ENCODE results near the gene ZFHX2. TPM values are rescaled to one million over a fixed set of nuclear protein-coding genes. Genes with fewer than 3 reads are reported as not detected.

ZFHX2 gene
- total and polyA plus RNA-seq, 2 of the 4 experiments (the other 2 are of a cell fraction), result 0.18 to 0.53 TPM

GRCh38 chr14:23531391-23531790, 20.2 kb downstream of the ZFHX2 start:
- Histone ChIP-seq H3K79me1 (ENCODE audit: low read depth in 1 of 2, low read length in 2 of 2) (no peaks in the 10 kb centered on the region), H3K4me2 (ENCODE audit: low read depth, low read length) (no peak overlapping the region), H3K27ac (ENCODE audit: insufficient read depth, low read length) (no peak overlapping the region), H2BK20ac (ENCODE audit: low read depth, low read length) (no peak overlapping the region), H2BK5ac (ENCODE audit: low read depth, low read length, poor library complexity, severe bottlenecking) (no peak overlapping the region), H3K27me3 (ENCODE audit: control insufficient read depth, insufficient read depth, low read length) (no peaks in the 10 kb centered on the region), H3K36me3 (ENCODE audit: control insufficient read depth, insufficient read depth, low read length) (no peaks in the 10 kb centered on the region), H3K14ac (replicated peaks; ENCODE audit: low read depth, low read length) (no peak overlapping the region), H3K9ac (ENCODE audit: low read depth, low read length) (no peak overlapping the region), H2AK9ac (replicated peaks; ENCODE audit: low read depth, low read length, poor library complexity) (peak overlapping the region; percentile 19), H4K20me1 (ENCODE audit: insufficient read depth, low read length) (no peaks in the 10 kb centered on the region), H3K4ac (ENCODE audit: low read depth, low read length) (no peak overlapping the region), H3K4me3 (ENCODE audit: insufficient read depth, low read depth, low read length) (no peak overlapping the region), H3K9me3 (ENCODE audit: control insufficient read depth, insufficient read depth, low read length) (no peaks in the 10 kb centered on the region), H2AFZ (replicated peaks; ENCODE audit: low read length, poor library complexity) (no peak overlapping the region), H4K91ac (ENCODE audit: insufficient read depth, low read depth, low read length) (no peak overlapping the region), H2BK120ac (ENCODE audit: low read depth, low read length) (no peak overlapping the region), H2BK15ac (ENCODE audit: low read depth, low read length) (no peak overlapping the region), H3K23ac (ENCODE audit: low read depth, low read length) (no peak overlapping the region), H3K4me1 (ENCODE audit: control insufficient read depth, insufficient read depth, low read length) (no peaks in the 10 kb centered on the region), H3K9me1 (ENCODE audit: insufficient read depth, low read length) (no peaks in the 10 kb centered on the region), H3K56ac (ENCODE audit: extremely low read depth, insufficient read depth, low read length) (no peak overlapping the region), H2AK5ac (ENCODE audit: low read depth, low read length) (no peak overlapping the region), H4K5ac (ENCODE audit: low read depth, low read length) (no peak overlapping the region), H4K8ac (ENCODE audit: low read depth in 2 of 2, low read length in 2 of 2) (no peak overlapping the region), H3K18ac (ENCODE audit: low read depth, low read length) (no peak overlapping the region)
- TF ChIP-seq SMC3 (IDR thresholded peaks at IDR 0.05; ENCODE audit: low read depth, low read length), result no peak
- TF ChIP-seq RFX5 (IDR thresholded peaks at IDR 0.05; ENCODE audit: low read depth, low read length), result no peak
- TF ChIP-seq FOS (IDR thresholded peaks at IDR 0.05; ENCODE audit: low read depth, low read length), result no peak
- no peak for TF ChIP-seq NFE2L2 (IDR thresholded peaks at IDR 0.05; ENCODE audit: low read depth, low read length)
- no peak for TF ChIP-seq MAFK (IDR thresholded peaks at IDR 0.05; ENCODE audit: low read depth, low read length)
- no peak for TF ChIP-seq CHD1 (IDR thresholded peaks at IDR 0.05; ENCODE audit: low read depth, low read length)
- no peak for TF ChIP-seq RCOR1 (IDR thresholded peaks at IDR 0.05; ENCODE audit: insufficient replicate concordance, low read length)
- DNase-seq (no peak), ATAC-seq (ENCODE audit: low read depth) (no peak)
- ChIA-PET CTCF (no interaction called here), POLR2A (ENCODE audit: unreplicated experiment) (no interaction called here)
- in situ Hi-C loops (cut with MboI; ENCODE audit: low sequenced_read_pairs), result no loop called here
- WGBS, 2 experiments (ENCODE audit: extremely low coverage in 2 of 2, insufficient read length in 1 of 2), result 87% methylated on average over 3 of the region's 12 CpGs; no CpG with 5 or more reads in 1 of the 2 experiments
- dilution Hi-C loops (cut with HindIII; ENCODE audit: low sequenced_read_pairs, unreplicated experiment), result no loop called here
- BruUV-seq (replicated peaks), result no TSS peak
- intact Hi-C loops (cut with micrococcal nuclease), result no loop called here
